Measurements from ENCODE around the gene YBEY. TPM values are rescaled to one million over a fixed set of nuclear protein-coding genes. Genes with fewer than 3 reads are reported as not detected.
A peak's percentile ranks its signal among the peaks of the same experiment; 100 is the strongest.

The YBEY gene
- total and polyA plus RNA-seq, 3 experiments from 2014 or later: 16.7 to 21.0 (median 18.6) TPM

GRCh38 chr21:46325073-46325912 lies 39.2 kb downstream of the YBEY start:
- no peaks in the 10 kb centered on the region for H3K9me3 ChIP-seq (ENCODE audit: low read length)
- POLR2A ChIA-PET: interaction anchor here (1.0 to 1.7 kb wide), 2 partner anchors 100 to 310 kb away, joined by 3 to 5 read pairs; partner anchors contain the start of gene PRMT2
- peak overlapping the region; percentile 78 for H3K27ac ChIP-seq (ENCODE audit: low read depth, low read length)
- H3K4me1 ChIP-seq (ENCODE audit: insufficient read depth, low read length): peaks cover 26% of the 10 kb centered on the region
- H3K36me3 ChIP-seq (ENCODE audit: insufficient read depth, low read length): peaks cover 8% of the 10 kb centered on the region
- peak in 3 of 5 donors; percentile 2 to 54 (median 11) for DNase-seq
- no peaks in the 10 kb centered on the region for H3K27me3 ChIP-seq (ENCODE audit: insufficient read depth, low read length, poor library complexity, severe bottlenecking)
- CTCF ChIA-PET: interaction anchor here (0.7 to 1.6 kb wide), 8 partner anchors 39 to 319 kb away, joined by 3 to 7 read pairs (median 3); partner anchors contain the start of genes MCM3AP and YBEY
- H3K4me3 ChIP-seq (ENCODE audit: low read length): peak overlapping the region; percentile 68
- Mint-ChIP-seq H3K9me3 (peaks cover 0 to 2% (median 0%) of the 10 kb centered on the region in 5 donors), H3K27ac (peak overlapping the region; percentile 43 to 94 (median 90)), H3K36me3 (peaks cover 0 to 38% (median 7%) of the 10 kb centered on the region in 3 donors), H3K27me3 (no peaks in the 10 kb centered on the region), H3K4me1 (peaks cover 27 to 41% (median 41%) of the 10 kb centered on the region in 3 donors), H3K4me3 (peak overlapping the region; percentile 86 to 99 (median 92))

- Mint-ChIP-seq H3K4me1 (peaks cover 27 to 39% (median 36%) of the 10 kb centered on the region in 3 donors), H3K27ac (peak overlapping the region in 2 of 8 donors; percentile 5 to 94), H3K36me3 (peaks cover 0 to 46% (median 7%) of the 10 kb centered on the region in 3 donors), H3K9me3 (peaks cover 0 to 2% (median 0%) of the 10 kb centered on the region in 5 donors), H3K4me3 (peak overlapping the region in 4 of 7 donors; percentile 29 to 90 (median 54)), H3K27me3 (no peaks in the 10 kb centered on the region)
- no peaks in the 10 kb centered on the region for H3K27me3 ChIP-seq (ENCODE audit: insufficient read depth, low read length, poor library complexity, severe bottlenecking)
- peaks cover 22% of the 10 kb centered on the region for H3K4me1 ChIP-seq (ENCODE audit: insufficient read depth, low read length)
- H3K4me3 ChIP-seq (ENCODE audit: low read length): no peak overlapping the region
- H3K9me3 ChIP-seq (ENCODE audit: low read length): no peaks in the 10 kb centered on the region
- ChIA-PET POLR2A (interaction anchor here (0.7 to 1.7 kb wide), 2 partner anchors 9 to 310 kb away, joined by 3 to 8 read pairs; partner anchors contain the start of gene PRMT2), CTCF (interaction anchor here (0.7 to 1.6 kb wide), 8 partner anchors 40 to 318 kb away, joined by 3 to 7 read pairs (median 3); partner anchors contain the start of genes MCM3AP and YBEY)
- DNase-seq: no peak
- H3K27ac ChIP-seq (ENCODE audit: low read depth, low read length): no peak overlapping the region
- peaks cover 8% of the 10 kb centered on the region for H3K36me3 ChIP-seq (ENCODE audit: insufficient read depth, low read length)
Observed at GRCh38 chr21:46326110-46326703, 40.1 kb downstream of the YBEY start.

- ChIA-PET CTCF (no interaction called here), POLR2A (no interaction called here)
- Mint-ChIP-seq H3K27me3 (no peaks in the 10 kb centered on the region), H3K36me3 (peaks cover 0 to 58% (median 7%) of the 10 kb centered on the region in 3 donors), H3K9me3 (peaks cover 0 to 2% (median 0%) of the 10 kb centered on the region in 5 donors), H3K4me3 (peak overlapping the region in 1 of 7 donors; percentile 34), H3K27ac (peak overlapping the region in 1 of 8 donors; percentile 62), H3K4me1 (peaks cover 17 to 24% (median 21%) of the 10 kb centered on the region in 3 donors)
- H3K27me3 ChIP-seq (ENCODE audit: insufficient read depth, low read length, poor library complexity, severe bottlenecking): no peaks in the 10 kb centered on the region
- no peaks in the 10 kb centered on the region for H3K9me3 ChIP-seq (ENCODE audit: low read length)
- no peak for DNase-seq
- H3K4me3 ChIP-seq (ENCODE audit: low read length): no peak overlapping the region
- peaks cover 8% of the 10 kb centered on the region for H3K36me3 ChIP-seq (ENCODE audit: insufficient read depth, low read length)
- peaks cover 12% of the 10 kb centered on the region for H3K4me1 ChIP-seq (ENCODE audit: insufficient read depth, low read length)
- no peak overlapping the region for H3K27ac ChIP-seq (ENCODE audit: low read depth, low read length)
Observed at GRCh38 chr21:46327711-46328110, 41.6 kb downstream of the YBEY start.

GRCh38 chr21:46328151-46328550 lies 42.0 kb downstream of the YBEY start:
- Histone ChIP-seq H3K4me3 (ENCODE audit: low read length) (no peak overlapping the region), H3K27me3 (ENCODE audit: insufficient read depth, low read length, poor library complexity, severe bottlenecking) (no peaks in the 10 kb centered on the region), H3K36me3 (ENCODE audit: insufficient read depth, low read length) (peaks cover 8% of the 10 kb centered on the region), H3K4me1 (ENCODE audit: insufficient read depth, low read length) (peaks cover 8% of the 10 kb centered on the region), H3K27ac (ENCODE audit: low read depth, low read length) (no peak overlapping the region), H3K9me3 (ENCODE audit: low read length) (no peaks in the 10 kb centered on the region)
- no peak for DNase-seq
- Mint-ChIP-seq H3K36me3 (peaks cover 0 to 58% (median 7%) of the 10 kb centered on the region in 3 donors), H3K4me1 (peaks cover 13 to 19% (median 16%) of the 10 kb centered on the region in 3 donors), H3K27ac (peak overlapping the region in 1 of 8 donors; percentile 62), H3K9me3 (peaks cover 0 to 2% (median 0%) of the 10 kb centered on the region in 5 donors), H3K27me3 (no peaks in the 10 kb centered on the region), H3K4me3 (peak overlapping the region in 2 of 7 donors; percentile 34 to 51)
- POLR2A ChIA-PET: no interaction called here
- CTCF ChIA-PET: no interaction called here

GRCh38 chr21:46329796-46330195 lies 43.7 kb downstream of the YBEY start:
- Histone ChIP-seq H3K9me3 (ENCODE audit: low read length) (no peaks in the 10 kb centered on the region), H3K36me3 (ENCODE audit: insufficient read depth, low read length) (peaks cover 15% of the 10 kb centered on the region), H3K27me3 (ENCODE audit: insufficient read depth, low read length, poor library complexity, severe bottlenecking) (no peaks in the 10 kb centered on the region), H3K27ac (ENCODE audit: low read depth, low read length) (no peak overlapping the region), H3K4me1 (ENCODE audit: insufficient read depth, low read length) (peaks cover 5% of the 10 kb centered on the region), H3K4me3 (ENCODE audit: low read length) (no peak overlapping the region)
- no peaks in the 10 kb centered on the region for H3K9me3 Mint-ChIP-seq
- POLR2A ChIA-PET: no interaction called here
- no peak for DNase-seq
- CTCF ChIA-PET: no interaction called here
- H3K4me1 Mint-ChIP-seq: peaks cover 12 to 18% (median 15%) of the 10 kb centered on the region in 3 donors
- H3K27ac Mint-ChIP-seq: no peak overlapping the region
- peaks cover 0 to 62% (median 7%) of the 10 kb centered on the region in 3 donors for H3K36me3 Mint-ChIP-seq
- no peaks in the 10 kb centered on the region for H3K27me3 Mint-ChIP-seq
- no peak overlapping the region for H3K4me3 Mint-ChIP-seq

- Mint-ChIP-seq H3K27ac (peak overlapping the region in 1 of 8 donors; percentile 51), H3K4me3 (no peak overlapping the region), H3K4me1 (peaks cover 0 to 3% (median 1%) of the 10 kb centered on the region in 3 donors), H3K36me3 (peaks cover 4 to 74% (median 14%) of the 10 kb centered on the region in 3 donors), H3K9me3 (no peaks in the 10 kb centered on the region), H3K27me3 (no peaks in the 10 kb centered on the region)
- Histone ChIP-seq H3K27ac (ENCODE audit: low read depth, low read length) (no peak overlapping the region), H3K4me1 (ENCODE audit: insufficient read depth, low read length) (no peaks in the 10 kb centered on the region), H3K36me3 (ENCODE audit: insufficient read depth, low read length) (peaks cover 8% of the 10 kb centered on the region), H3K27me3 (ENCODE audit: insufficient read depth, low read length, poor library complexity, severe bottlenecking) (no peaks in the 10 kb centered on the region), H3K9me3 (ENCODE audit: low read length) (no peaks in the 10 kb centered on the region), H3K4me3 (ENCODE audit: low read length) (no peak overlapping the region)
- POLR2A ChIA-PET: no interaction called here
- CTCF ChIA-PET: no interaction called here
- DNase-seq: no peak
Observed at GRCh38 chr21:46334351-46335140, 48.4 kb downstream of the YBEY start.

- Histone ChIP-seq H3K9me3 (ENCODE audit: low read length) (no peaks in the 10 kb centered on the region), H3K4me3 (ENCODE audit: low read length) (no peak overlapping the region), H3K36me3 (ENCODE audit: insufficient read depth, low read length) (peaks cover 8% of the 10 kb centered on the region), H3K27ac (ENCODE audit: low read depth, low read length) (no peak overlapping the region), H3K27me3 (ENCODE audit: insufficient read depth, low read length, poor library complexity, severe bottlenecking) (no peaks in the 10 kb centered on the region), H3K4me1 (ENCODE audit: insufficient read depth, low read length) (no peaks in the 10 kb centered on the region)
- peak overlapping the region in 2 of 8 donors; percentile 27 to 61 for H3K27ac Mint-ChIP-seq
- no peaks in the 10 kb centered on the region for H3K9me3 Mint-ChIP-seq
- ChIA-PET CTCF (no interaction called here), POLR2A (no interaction called here)
- no peak for DNase-seq
- peaks cover 9 to 70% (median 18%) of the 10 kb centered on the region in 3 donors for H3K36me3 Mint-ChIP-seq
- H3K4me3 Mint-ChIP-seq: no peak overlapping the region
- no peaks in the 10 kb centered on the region for H3K27me3 Mint-ChIP-seq
- H3K4me1 Mint-ChIP-seq: peaks cover 0 to 16% (median 11%) of the 10 kb centered on the region in 3 donors
Observed at GRCh38 chr21:46336603-46337002, 50.5 kb downstream of the YBEY start.
